Mammary epithelial cell (primary cell): ENCODE data around the gene SERINC1.

Experiments
- EZH2 ChIP-seq: IDR thresholded peaks from 2 replicates; pipeline ENCODE4 v1.6.1; 2012; ENCODE audit warnings: low read length, inconsistent platforms, borderline replicate concordance
- TF ChIP-seq, protein P1 (sequence below), 2 donors: IDR thresholded peaks in 1 of 2; conservative IDR thresholded peaks in 1 of 2; 2 replicates each; pipeline ENCODE4 v1.5.1; 2011 to 2012; ENCODE audit warnings: inconsistent platforms in 2 of 2, low read length in 2 of 2, mild to moderate bottlenecking in 2 of 2, control low read depth in 1 of 2, low read depth in 1 of 2; ENCODE audit not compliant: insufficient read depth in 1 of 2; ENCODE audit errors: extremely low read depth in 1 of 2

DNA sequence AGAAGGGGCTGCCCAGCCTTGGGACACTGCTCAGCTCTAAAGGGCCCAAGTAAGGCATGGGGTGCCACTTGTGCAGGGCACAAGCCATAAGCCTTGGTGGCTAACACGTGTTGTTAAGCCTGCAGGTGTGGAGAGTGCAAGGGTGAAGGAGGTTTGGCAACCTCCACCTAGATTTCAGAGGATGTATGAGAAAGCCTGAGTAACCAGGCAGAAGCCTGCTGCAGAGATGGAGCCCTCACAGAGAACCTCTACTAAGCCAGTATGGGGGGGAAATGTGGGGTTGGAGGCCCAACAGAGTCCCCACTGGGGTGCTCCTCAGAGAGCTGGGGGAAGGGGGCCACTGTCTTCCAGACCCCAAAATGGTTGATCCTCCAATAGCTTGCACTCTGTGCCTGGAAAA lies 32.6 kb downstream of the SERINC1 start:
- TF ChIP-seq, protein P1, sequence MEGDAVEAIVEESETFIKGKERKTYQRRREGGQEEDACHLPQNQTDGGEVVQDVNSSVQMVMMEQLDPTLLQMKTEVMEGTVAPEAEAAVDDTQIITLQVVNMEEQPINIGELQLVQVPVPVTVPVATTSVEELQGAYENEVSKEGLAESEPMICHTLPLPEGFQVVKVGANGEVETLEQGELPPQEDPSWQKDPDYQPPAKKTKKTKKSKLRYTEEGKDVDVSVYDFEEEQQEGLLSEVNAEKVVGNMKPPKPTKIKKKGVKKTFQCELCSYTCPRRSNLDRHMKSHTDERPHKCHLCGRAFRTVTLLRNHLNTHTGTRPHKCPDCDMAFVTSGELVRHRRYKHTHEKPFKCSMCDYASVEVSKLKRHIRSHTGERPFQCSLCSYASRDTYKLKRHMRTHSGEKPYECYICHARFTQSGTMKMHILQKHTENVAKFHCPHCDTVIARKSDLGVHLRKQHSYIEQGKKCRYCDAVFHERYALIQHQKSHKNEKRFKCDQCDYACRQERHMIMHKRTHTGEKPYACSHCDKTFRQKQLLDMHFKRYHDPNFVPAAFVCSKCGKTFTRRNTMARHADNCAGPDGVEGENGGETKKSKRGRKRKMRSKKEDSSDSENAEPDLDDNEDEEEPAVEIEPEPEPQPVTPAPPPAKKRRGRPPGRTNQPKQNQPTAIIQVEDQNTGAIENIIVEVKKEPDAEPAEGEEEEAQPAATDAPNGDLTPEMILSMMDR (conservative IDR thresholded peaks at IDR 0.05 in 1 of 2, IDR thresholded peaks at IDR 0.05 in 1 of 2; ENCODE audit: extremely low read depth in 1 of 2, insufficient read depth in 1 of 2, low read depth in 1 of 2, low read length in 2 of 2), result no peak
- TF ChIP-seq EZH2, result no peak
